Cardiac muscle cell (in vitro differentiated cells and primary cell): ENCODE data around the gene RGS3. TPM values are rescaled to one million over a fixed set of nuclear protein-coding genes. Genes with fewer than 3 reads are reported as not detected.
A peak's percentile ranks its signal among the peaks of the same experiment; 100 is the strongest.

ENCODE experiments used
- DNase-seq, 2 donors: peaks; one replicate each; pipeline versions ENCODE4 v3.0.0 to v3.0.0-alpha.2; 2010 to 2017; ENCODE audit warnings: low read depth in 1 of 2, low spot score in 1 of 2
- H3K27ac ChIP-seq: fragments of 200-600 bp; sonication (generic); 2 replicates; pipeline ENCODE4 v1.5.1; 2016
- H3K27me3 ChIP-seq: fragments of 200-600 bp; sonication (generic); 2 replicates; pipeline ENCODE4 v1.6.0; 2016; ENCODE audit warnings: control low read depth
- H3K36me3 ChIP-seq: fragments of 200-600 bp; sonication (generic); 2 replicates; pipeline ENCODE4 v1.5.1; 2016; ENCODE audit warnings: control low read depth
- H3K4me1 ChIP-seq: fragments of 200-600 bp; sonication (generic); 2 replicates; pipeline ENCODE4 v1.8.1; 2017; ENCODE audit warnings: low read depth, mild to moderate bottlenecking, mixed run types
- H3K4me3 ChIP-seq: fragments of 200-600 bp; sonication (generic); 2 replicates; pipeline ENCODE4 v1.5.1; 2016; ENCODE audit warnings: mild to moderate bottlenecking
- H3K9me3 ChIP-seq: fragments of 200-600 bp; sonication (generic); 2 replicates; pipeline ENCODE4 v1.5.1; 2017; ENCODE audit warnings: low read depth, mild to moderate bottlenecking, control low read depth
- polyA plus RNA-seq: library from polyadenylated mRNA; unstranded; fragments of >200 nt; fragmentation: Nextera tagmentation; extraction: Ambion mirVana; gene quantifications from 2 replicates; pipeline ENCODE4 v1.2.1, GENCODE V29; 2016
- total RNA-seq: library from RNA; depleted of rRNA; stranded (reverse); fragments of >200 nt; gene quantifications from 2 replicates; pipeline ENCODE4 v1.2.3, GENCODE V29; 2016
- TF ChIP-seq, protein P1 (sequence below): IDR thresholded peaks from 2 replicates; pipeline ENCODE4 v1.5.1; 2012; ENCODE audit warnings: low read depth, mild to moderate bottlenecking, low read length

The RGS3 gene
- total and polyA plus RNA-seq, 2 experiments from 2014 or later, result 94.7 to 126 TPM

DNA sequence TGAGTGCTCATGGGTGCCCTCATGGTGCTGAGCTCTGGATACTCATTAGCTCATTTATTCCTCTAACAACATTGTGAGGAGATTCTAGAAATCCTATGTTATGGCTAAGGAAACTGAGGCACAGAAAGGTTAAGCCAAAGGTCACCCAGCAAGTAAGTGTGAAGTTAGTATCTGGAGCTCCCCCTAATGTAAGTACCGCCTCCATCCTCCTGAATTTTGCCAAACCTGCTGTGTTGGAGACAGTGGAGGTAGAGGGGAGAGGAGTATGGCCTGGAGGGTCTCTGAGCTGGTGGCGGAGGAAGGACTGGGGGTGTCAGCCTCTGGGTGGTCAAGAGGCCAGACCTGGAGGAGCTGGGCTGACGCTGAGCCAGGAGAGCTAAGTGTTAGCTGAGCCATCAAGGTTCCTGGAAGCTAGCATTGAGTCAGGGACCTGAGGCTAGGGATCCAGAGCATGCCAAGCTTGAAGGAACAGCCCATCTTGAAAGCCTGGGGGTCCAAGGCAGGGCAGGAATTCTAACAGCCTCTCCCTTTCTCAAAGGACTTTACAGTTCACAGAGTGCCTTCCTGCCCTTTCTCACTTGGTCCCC is 114.8 kb downstream of the RGS3 start:
- TF ChIP-seq, protein P1, sequence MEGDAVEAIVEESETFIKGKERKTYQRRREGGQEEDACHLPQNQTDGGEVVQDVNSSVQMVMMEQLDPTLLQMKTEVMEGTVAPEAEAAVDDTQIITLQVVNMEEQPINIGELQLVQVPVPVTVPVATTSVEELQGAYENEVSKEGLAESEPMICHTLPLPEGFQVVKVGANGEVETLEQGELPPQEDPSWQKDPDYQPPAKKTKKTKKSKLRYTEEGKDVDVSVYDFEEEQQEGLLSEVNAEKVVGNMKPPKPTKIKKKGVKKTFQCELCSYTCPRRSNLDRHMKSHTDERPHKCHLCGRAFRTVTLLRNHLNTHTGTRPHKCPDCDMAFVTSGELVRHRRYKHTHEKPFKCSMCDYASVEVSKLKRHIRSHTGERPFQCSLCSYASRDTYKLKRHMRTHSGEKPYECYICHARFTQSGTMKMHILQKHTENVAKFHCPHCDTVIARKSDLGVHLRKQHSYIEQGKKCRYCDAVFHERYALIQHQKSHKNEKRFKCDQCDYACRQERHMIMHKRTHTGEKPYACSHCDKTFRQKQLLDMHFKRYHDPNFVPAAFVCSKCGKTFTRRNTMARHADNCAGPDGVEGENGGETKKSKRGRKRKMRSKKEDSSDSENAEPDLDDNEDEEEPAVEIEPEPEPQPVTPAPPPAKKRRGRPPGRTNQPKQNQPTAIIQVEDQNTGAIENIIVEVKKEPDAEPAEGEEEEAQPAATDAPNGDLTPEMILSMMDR, result peak; percentile 11
- peak overlapping the region; percentile 10 for H3K27ac ChIP-seq
- H3K36me3 ChIP-seq, result no peaks in the 10 kb centered on the region
- no peak for DNase-seq
- no peak overlapping the region for H3K4me3 ChIP-seq
- peaks cover 16% of the 10 kb centered on the region for H3K4me1 ChIP-seq
- H3K27me3 ChIP-seq, result no peaks in the 10 kb centered on the region
- no peaks in the 10 kb centered on the region for H3K9me3 ChIP-seq

- Histone ChIP-seq H3K27ac (peak overlapping the region; percentile 57), H3K4me1 (peaks cover 16% of the 10 kb centered on the region), H3K4me3 (no peak overlapping the region), H3K9me3 (no peaks in the 10 kb centered on the region), H3K36me3 (no peaks in the 10 kb centered on the region), H3K27me3 (no peaks in the 10 kb centered on the region)
- TF ChIP-seq, protein P1, result no peak
- peak in 1 of 2 donors; percentile 91 for DNase-seq
Observed at GRCh38 chr9:113578882-113579282, 115.4 kb downstream of the RGS3 start.

GRCh38 chr9:113579283-113580040 is 115.9 kb downstream of the RGS3 start:
- Histone ChIP-seq H3K36me3 (peaks cover 4% of the 10 kb centered on the region), H3K4me1 (peaks cover 16% of the 10 kb centered on the region), H3K9me3 (no peaks in the 10 kb centered on the region), H3K4me3 (no peak overlapping the region), H3K27me3 (no peaks in the 10 kb centered on the region), H3K27ac (peak overlapping the region; percentile 57)
- TF ChIP-seq, protein P1, result no peak
- no peak for DNase-seq

DNA sequence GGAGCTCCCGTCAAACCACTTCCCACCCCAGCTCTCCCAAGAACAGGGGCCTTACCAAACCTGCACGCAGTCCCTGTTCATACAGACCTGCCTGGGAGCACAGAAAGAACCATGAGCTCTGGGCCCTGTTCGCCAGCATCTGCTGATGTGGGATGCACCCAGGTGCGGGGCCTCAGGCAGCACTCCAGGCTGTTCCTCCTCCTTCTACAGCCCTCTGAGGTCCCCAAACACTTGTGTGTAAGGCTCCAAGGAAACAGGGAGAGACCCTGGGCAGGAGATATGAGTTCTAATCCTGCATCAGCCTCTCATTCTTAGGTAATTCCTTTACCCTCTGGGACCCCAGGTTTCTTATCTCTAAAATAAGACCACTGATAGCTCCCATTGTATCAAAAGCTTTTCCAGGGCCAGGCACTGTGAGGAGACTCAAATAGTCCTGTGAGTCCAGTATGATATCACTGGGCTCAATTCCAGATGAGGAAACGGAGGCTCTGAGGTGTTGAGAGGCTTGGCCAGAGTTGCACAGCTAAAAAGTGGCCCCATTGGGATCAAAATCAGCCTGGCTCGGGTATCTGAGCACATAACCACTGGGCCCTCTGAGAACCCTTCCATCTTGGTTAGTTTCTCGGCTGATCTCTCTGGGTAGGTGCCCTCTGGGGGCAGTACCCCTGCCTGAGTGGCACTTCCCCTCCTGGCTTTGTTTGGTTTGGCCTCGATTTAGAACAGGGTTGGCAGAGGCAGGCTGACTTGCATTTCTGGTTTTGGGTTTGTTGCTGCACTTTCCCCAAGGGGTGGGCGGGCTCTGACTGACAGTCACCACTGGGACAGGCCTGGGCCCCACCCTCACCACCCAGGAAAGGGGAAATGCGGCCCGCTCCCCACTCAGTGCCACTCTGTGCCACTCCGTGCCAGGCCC is 116.8 kb downstream of the RGS3 start:
- Histone ChIP-seq H3K4me1 (peaks cover 21% of the 10 kb centered on the region), H3K27me3 (no peaks in the 10 kb centered on the region), H3K4me3 (no peak overlapping the region), H3K36me3 (peaks cover 9% of the 10 kb centered on the region), H3K9me3 (no peaks in the 10 kb centered on the region), H3K27ac (peak overlapping the region; percentile 57)
- TF ChIP-seq, protein P1, result no peak
- peak in 1 of 2 donors; percentile 76 for DNase-seq

- Histone ChIP-seq H3K36me3 (peaks cover 9% of the 10 kb centered on the region), H3K4me3 (no peak overlapping the region), H3K27me3 (no peaks in the 10 kb centered on the region), H3K27ac (peak overlapping the region; percentile 57), H3K4me1 (peaks cover 19% of the 10 kb centered on the region), H3K9me3 (no peaks in the 10 kb centered on the region)
- TF ChIP-seq, protein P1, result no peak
- DNase-seq, result no peak
Observed at GRCh38 chr9:113580954-113581311, 117.4 kb downstream of the RGS3 start.
